CD4-positive, alpha-beta T cell (primary cell): Measurements from ENCODE around the gene SIX2. TPM values are rescaled to one million over a fixed set of nuclear protein-coding genes. Genes with fewer than 3 reads are reported as not detected.

ENCODE experiments used
- ATAC-seq: fragments of 200-7000 bp; cut with Tn5 transposase; one replicate; pipeline ENCODE4 v1.10.0; 2022; ENCODE audit warnings: mild to moderate bottlenecking; ENCODE audit not compliant: poor library complexity
- CTCF ChIA-PET: fragments of 350-600 bp; sonication (Branson Sonifier 250); formaldehyde crosslinking; loops from one replicate; lab custom pipeline; 2021; ENCODE audit warnings: antibody characterized with exemption, inconsistent platforms; lab: Charles Lee
- POLR2A ChIA-PET: fragments of 350-600 bp; sonication (Branson Sonifier 250); formaldehyde crosslinking; loops from one replicate; lab custom pipeline; 2021; ENCODE audit warnings: antibody characterized with exemption, inconsistent platforms; lab: Charles Lee
- DNase-seq, 14 experiments: peaks; one replicate each; pipeline ENCODE4 v3.0.0-alpha.2; 2013 to 2020; ENCODE audit warnings: mixed read lengths in 2 of 14
- H3K27ac ChIP-seq, 2 donors: one replicate each; pipeline versions ENCODE4 v1.5.1 to v1.7.0; 2013; ENCODE audit warnings: low read length in 2 of 2, low read depth in 1 of 2, mild to moderate bottlenecking in 1 of 2
- H3K27me3 ChIP-seq, 2 experiments: 1 replicate in 1 of 2; 2 replicates in 1 of 2; pipeline versions ENCODE4 v1.6.1 to v1.7.0; 2013; ENCODE audit warnings: low read length in 2 of 2, control low read depth in 1 of 2, mild to moderate bottlenecking in 1 of 2, moderate library complexity in 1 of 2; ENCODE audit not compliant: insufficient read depth in 2 of 2, control insufficient read depth in 1 of 2
- H3K36me3 ChIP-seq: one replicate; pipeline ENCODE4 v1.6.1; 2013; ENCODE audit warnings: low read length, control low read depth; ENCODE audit not compliant: insufficient read depth
- H3K4me1 ChIP-seq: one replicate; pipeline ENCODE4 v1.6.1; 2013; ENCODE audit warnings: low read length, control low read depth; ENCODE audit not compliant: insufficient read depth
- H3K4me3 ChIP-seq: one replicate; pipeline ENCODE4 v1.5.1; 2013; ENCODE audit warnings: mild to moderate bottlenecking, low read length, moderate library complexity
- H3K9me3 ChIP-seq, 2 experiments: 1 replicate in 1 of 2; 2 replicates in 1 of 2; pipeline versions ENCODE4 v1.6.1 to v1.7.0; 2013; ENCODE audit warnings: low read length in 2 of 2, mild to moderate bottlenecking in 2 of 2, control low read depth in 1 of 2, moderate library complexity in 1 of 2; ENCODE audit not compliant: control insufficient read depth in 1 of 2, insufficient read depth in 1 of 2
- H3K27ac Mint-ChIP-seq: one replicate; pipeline ENCODE4 v1.8.0; 2020; ENCODE audit warnings: mixed read lengths
- H3K27me3 Mint-ChIP-seq: one replicate; pipeline ENCODE4 v1.8.0; 2021; ENCODE audit warnings: mixed read lengths
- H3K36me3 Mint-ChIP-seq: one replicate; pipeline ENCODE4 v1.8.0; 2021; ENCODE audit warnings: low read depth, mixed read lengths
- H3K4me1 Mint-ChIP-seq: one replicate; pipeline ENCODE4 v1.8.0; 2021; ENCODE audit warnings: low read depth, mixed read lengths
- H3K4me3 Mint-ChIP-seq: one replicate; pipeline ENCODE4 v1.8.0; 2020; ENCODE audit warnings: mild to moderate bottlenecking, mixed read lengths
- H3K9me3 Mint-ChIP-seq: one replicate; pipeline ENCODE4 v1.8.0; 2020; ENCODE audit warnings: mixed read lengths
- intact Hi-C, 2 experiments: fragments of 100-400 bp; cut with DNase I in 1 of 2; cut with micrococcal nuclease in 1 of 2; formaldehyde crosslinking; loops; one replicate each; pipeline versions ENCODE4 v1.15.1 to v1.9.0; 2023 to 2025; cut with DNase I, micrococcal nuclease
- total RNA-seq, 174 experiments: library from RNA in 2 of 174; stranded (reverse) in 2 of 174; gene quantifications; one replicate each; pipeline ENCODE4 v1.2.3 and lab custom pipeline; 2021 to 2026
- TF ChIP-seq, protein P1 (sequence below): fragments of 200-600 bp; IDR thresholded peaks from one replicate; pipeline ENCODE4 v1.8.0; 2022; ENCODE audit warnings: antibody characterized with exemption, mild to moderate bottlenecking

Gene SIX2
- total RNA-seq, 2 experiments from 2014 or later: not detected

DNA sequence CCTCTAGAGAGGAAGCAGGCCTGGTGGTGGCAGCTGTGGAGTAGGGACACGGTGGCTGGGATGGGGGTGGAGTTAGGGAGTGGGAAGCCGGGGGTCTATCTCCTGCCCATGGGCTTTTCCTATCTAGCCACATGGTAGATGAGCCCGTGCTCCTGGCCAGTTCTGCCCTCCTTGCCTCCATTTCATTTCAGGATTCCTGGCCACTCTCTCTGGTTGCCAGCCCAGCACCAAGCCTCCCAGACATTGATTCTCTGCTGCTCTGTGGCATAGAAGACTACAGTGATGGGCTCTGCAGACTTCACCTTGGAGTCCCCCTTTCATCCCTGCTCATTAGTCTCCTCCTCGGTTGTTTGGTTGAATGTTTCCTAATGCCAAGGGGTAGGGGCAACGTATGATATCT, 48.4 kb downstream of the SIX2 start:
- intact Hi-C loops: no loop called here
- Histone ChIP-seq H3K27ac (no peak overlapping the region), H3K4me1 (peaks cover under 1% of the 10 kb centered on the region), H3K9me3 (no peaks in the 10 kb centered on the region), H3K4me3 (no peak overlapping the region), H3K27me3 (peaks cover 13 to 27% of the 10 kb centered on the region in 2 experiments), H3K36me3 (no peaks in the 10 kb centered on the region)
- ChIA-PET CTCF (no interaction called here), POLR2A (no interaction called here)
- TF ChIP-seq, protein P1, sequence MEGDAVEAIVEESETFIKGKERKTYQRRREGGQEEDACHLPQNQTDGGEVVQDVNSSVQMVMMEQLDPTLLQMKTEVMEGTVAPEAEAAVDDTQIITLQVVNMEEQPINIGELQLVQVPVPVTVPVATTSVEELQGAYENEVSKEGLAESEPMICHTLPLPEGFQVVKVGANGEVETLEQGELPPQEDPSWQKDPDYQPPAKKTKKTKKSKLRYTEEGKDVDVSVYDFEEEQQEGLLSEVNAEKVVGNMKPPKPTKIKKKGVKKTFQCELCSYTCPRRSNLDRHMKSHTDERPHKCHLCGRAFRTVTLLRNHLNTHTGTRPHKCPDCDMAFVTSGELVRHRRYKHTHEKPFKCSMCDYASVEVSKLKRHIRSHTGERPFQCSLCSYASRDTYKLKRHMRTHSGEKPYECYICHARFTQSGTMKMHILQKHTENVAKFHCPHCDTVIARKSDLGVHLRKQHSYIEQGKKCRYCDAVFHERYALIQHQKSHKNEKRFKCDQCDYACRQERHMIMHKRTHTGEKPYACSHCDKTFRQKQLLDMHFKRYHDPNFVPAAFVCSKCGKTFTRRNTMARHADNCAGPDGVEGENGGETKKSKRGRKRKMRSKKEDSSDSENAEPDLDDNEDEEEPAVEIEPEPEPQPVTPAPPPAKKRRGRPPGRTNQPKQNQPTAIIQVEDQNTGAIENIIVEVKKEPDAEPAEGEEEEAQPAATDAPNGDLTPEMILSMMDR: no peak
- no peak overlapping the region for H3K4me3 Mint-ChIP-seq
- H3K27me3 Mint-ChIP-seq: peaks cover 63% of the 10 kb centered on the region
- no peak for DNase-seq
- peaks cover 2% of the 10 kb centered on the region for H3K4me1 Mint-ChIP-seq
- no peak overlapping the region for H3K27ac Mint-ChIP-seq
- no peaks in the 10 kb centered on the region for H3K36me3 Mint-ChIP-seq
- no peaks in the 10 kb centered on the region for H3K9me3 Mint-ChIP-seq
- no peak for ATAC-seq

DNA sequence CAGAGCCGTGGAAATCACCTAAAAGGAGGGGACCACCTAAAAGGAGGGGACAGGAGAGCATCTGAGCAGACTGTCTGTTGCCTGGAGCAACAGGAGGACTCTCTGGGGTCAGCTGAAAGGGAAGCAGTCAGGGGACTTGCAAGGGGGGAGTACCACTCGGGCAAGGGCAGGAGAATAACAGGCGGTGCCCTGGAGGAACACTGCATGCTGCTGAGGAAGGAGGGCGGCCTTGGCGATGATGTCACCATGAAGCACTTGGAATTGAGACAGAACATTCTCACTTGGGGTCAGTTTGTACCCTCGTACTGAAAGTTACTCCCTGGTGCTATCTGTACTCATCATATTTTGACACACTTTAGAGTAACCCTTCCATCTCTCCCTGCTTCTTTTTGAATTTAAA, 49.4 kb downstream of the SIX2 start:
- H3K4me3 ChIP-seq: no peak overlapping the region
- ChIA-PET POLR2A (no interaction called here), CTCF (no interaction called here)
- H3K27ac ChIP-seq: no peak overlapping the region
- H3K9me3 ChIP-seq: peaks cover 0 to 6% of the 10 kb centered on the region in 2 experiments
- Mint-ChIP-seq H3K27ac (no peak overlapping the region), H3K36me3 (no peaks in the 10 kb centered on the region), H3K9me3 (no peaks in the 10 kb centered on the region), H3K27me3 (peaks cover 68% of the 10 kb centered on the region), H3K4me1 (peaks cover 12% of the 10 kb centered on the region), H3K4me3 (no peak overlapping the region)
- H3K4me1 ChIP-seq: peaks cover 10% of the 10 kb centered on the region
- intact Hi-C loops: loop anchor here (5.0 to 10.0 kb wide), 5 partner anchors 568 to 1348 kb away; no protein-coding TSS in a partner anchor
- ATAC-seq: no peak
- H3K36me3 ChIP-seq: no peaks in the 10 kb centered on the region
- no peak for DNase-seq
- TF ChIP-seq, protein P1: no peak
- H3K27me3 ChIP-seq: peaks cover 18 to 27% of the 10 kb centered on the region in 2 experiments

DNA sequence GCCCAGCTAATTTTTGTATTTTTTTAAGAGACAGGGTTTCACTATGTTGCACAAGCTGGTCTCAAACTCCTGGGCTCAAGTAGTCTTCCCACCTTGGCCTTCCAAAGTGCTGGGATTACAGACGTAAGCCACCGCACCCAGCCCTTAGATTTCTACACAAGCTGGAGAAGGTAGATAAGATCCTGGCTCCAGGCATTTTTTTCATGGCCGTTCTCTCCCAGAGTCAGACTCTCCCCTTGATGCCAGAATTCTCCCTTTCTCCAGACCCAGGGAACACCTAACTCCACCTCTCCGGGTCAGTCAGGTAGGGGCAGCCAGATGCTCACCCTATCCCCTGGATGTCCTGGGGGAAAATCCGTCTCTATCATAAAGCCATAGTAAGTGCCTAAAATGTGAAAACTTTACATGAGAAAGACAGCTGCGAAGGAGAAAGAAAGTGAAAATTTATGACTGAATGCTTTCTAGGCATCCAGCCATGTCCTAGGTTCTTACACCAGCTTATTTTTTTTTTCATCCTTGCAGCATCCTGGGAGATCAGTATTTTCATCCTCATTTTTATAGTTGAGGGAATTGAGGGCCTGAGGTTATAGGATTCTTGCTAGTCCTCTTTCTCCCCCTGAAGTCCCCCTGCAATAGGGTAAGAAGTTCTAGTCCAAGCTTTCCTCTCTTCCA, 51.5 kb downstream of the SIX2 start:
- ChIA-PET CTCF (interaction anchor here (1.0 kb wide), 1 partner anchor 914 kb away, joined by 4 read pairs; no protein-coding TSS in a partner anchor), POLR2A (no interaction called here)
- Histone ChIP-seq H3K4me3 (no peak overlapping the region), H3K4me1 (peaks cover 13% of the 10 kb centered on the region), H3K9me3 (peaks cover 0 to 11% of the 10 kb centered on the region in 2 experiments), H3K36me3 (no peaks in the 10 kb centered on the region), H3K27ac (no peak overlapping the region), H3K27me3 (peaks cover 25 to 44% of the 10 kb centered on the region in 2 experiments)
- no peak for ATAC-seq
- no peak overlapping the region for H3K27ac Mint-ChIP-seq
- H3K27me3 Mint-ChIP-seq: peaks cover 73% of the 10 kb centered on the region
- intact Hi-C loops: loop anchor here (2.0 to 10.0 kb wide), 7 partner anchors 479 to 1345 kb away; no protein-coding TSS in a partner anchor
- no peak overlapping the region for H3K4me3 Mint-ChIP-seq
- no peaks in the 10 kb centered on the region for H3K36me3 Mint-ChIP-seq
- TF ChIP-seq, protein P1: no peak
- peaks cover 23% of the 10 kb centered on the region for H3K4me1 Mint-ChIP-seq
- no peak for DNase-seq
- no peaks in the 10 kb centered on the region for H3K9me3 Mint-ChIP-seq
